ENCODE results near the gene PITPNM3. TPM values are rescaled to one million over a fixed set of nuclear protein-coding genes. Genes with fewer than 3 reads are reported as not detected.

Gene PITPNM3
- total and polyA plus RNA-seq, 2 experiments from 2014 or later, result 1.0 to 1.5 TPM

DNA sequence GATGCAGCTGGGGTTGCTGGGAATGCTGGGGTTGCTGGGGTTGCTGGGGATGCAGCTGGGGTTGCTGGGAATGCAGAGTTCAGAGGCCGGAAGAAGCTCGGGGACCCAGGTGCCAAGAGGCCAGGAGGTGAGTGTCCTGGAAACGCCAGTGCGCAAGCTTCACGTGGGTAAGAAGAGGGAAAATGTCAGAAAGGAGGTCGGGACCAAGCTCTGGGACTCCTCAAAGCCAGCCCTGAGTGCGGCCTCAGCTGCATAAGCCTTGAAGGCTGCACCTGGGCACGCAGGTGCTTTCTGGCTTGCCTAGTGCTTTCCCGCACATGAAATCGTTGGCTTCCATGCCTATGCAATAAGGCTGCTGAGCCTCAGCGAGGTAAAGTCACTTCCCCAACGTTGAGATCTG is 48.3 kb downstream of the PITPNM3 start:
- H3F3A ChIP-seq (replicated peaks; ENCODE audit: low read depth), result no peaks in the 10 kb centered on the region
- no peak overlapping the region for H3K27ac Mint-ChIP-seq
- H3K4me1 ChIP-seq (ENCODE audit: insufficient read depth), result 0 out of 2 replicates have a peak, but pooled peaks cover 3% of the 10 kb centered on the region
- 0 out of 2 replicates have a peak, but pooled peaks cover 3% of the 10 kb centered on the region for H3K9me2 ChIP-seq (ENCODE audit: insufficient read depth)
- peaks cover 4% of the 10 kb centered on the region for H3K27me3 Mint-ChIP-seq (ENCODE audit: insufficient read depth, low read depth, poor library complexity)
- no peaks in the 10 kb centered on the region for H3K27me3 ChIP-seq (ENCODE audit: insufficient read depth)
- ATAC-seq (no peak), DNase-seq (ENCODE audit: low spot score) (no peak)
- H3K4me3 Mint-ChIP-seq, result no peak overlapping the region
- H3K36me3 Mint-ChIP-seq (ENCODE audit: low read depth), result peaks cover 7% of the 10 kb centered on the region; the same call in 1 of the 3 replicates
- H3K9me3 Mint-ChIP-seq, result peaks cover 8% of the 10 kb centered on the region
- H3K79me2 ChIP-seq (replicated peaks; ENCODE audit: insufficient read depth), result no peaks in the 10 kb centered on the region
- no peaks in the 10 kb centered on the region for H3K36me3 ChIP-seq (ENCODE audit: insufficient read depth)
- no peaks in the 10 kb centered on the region for H4K20me1 ChIP-seq (replicated peaks; ENCODE audit: insufficient read depth)
- no peak overlapping the region for H2AFZ ChIP-seq
- H3K4me2 ChIP-seq, result no peak overlapping the region
- H3K4me1 Mint-ChIP-seq, result peaks cover 9% of the 10 kb centered on the region
- no peak overlapping the region for H3K27ac ChIP-seq (ENCODE audit: low read depth)
- TF ChIP-seq, protein P1, sequence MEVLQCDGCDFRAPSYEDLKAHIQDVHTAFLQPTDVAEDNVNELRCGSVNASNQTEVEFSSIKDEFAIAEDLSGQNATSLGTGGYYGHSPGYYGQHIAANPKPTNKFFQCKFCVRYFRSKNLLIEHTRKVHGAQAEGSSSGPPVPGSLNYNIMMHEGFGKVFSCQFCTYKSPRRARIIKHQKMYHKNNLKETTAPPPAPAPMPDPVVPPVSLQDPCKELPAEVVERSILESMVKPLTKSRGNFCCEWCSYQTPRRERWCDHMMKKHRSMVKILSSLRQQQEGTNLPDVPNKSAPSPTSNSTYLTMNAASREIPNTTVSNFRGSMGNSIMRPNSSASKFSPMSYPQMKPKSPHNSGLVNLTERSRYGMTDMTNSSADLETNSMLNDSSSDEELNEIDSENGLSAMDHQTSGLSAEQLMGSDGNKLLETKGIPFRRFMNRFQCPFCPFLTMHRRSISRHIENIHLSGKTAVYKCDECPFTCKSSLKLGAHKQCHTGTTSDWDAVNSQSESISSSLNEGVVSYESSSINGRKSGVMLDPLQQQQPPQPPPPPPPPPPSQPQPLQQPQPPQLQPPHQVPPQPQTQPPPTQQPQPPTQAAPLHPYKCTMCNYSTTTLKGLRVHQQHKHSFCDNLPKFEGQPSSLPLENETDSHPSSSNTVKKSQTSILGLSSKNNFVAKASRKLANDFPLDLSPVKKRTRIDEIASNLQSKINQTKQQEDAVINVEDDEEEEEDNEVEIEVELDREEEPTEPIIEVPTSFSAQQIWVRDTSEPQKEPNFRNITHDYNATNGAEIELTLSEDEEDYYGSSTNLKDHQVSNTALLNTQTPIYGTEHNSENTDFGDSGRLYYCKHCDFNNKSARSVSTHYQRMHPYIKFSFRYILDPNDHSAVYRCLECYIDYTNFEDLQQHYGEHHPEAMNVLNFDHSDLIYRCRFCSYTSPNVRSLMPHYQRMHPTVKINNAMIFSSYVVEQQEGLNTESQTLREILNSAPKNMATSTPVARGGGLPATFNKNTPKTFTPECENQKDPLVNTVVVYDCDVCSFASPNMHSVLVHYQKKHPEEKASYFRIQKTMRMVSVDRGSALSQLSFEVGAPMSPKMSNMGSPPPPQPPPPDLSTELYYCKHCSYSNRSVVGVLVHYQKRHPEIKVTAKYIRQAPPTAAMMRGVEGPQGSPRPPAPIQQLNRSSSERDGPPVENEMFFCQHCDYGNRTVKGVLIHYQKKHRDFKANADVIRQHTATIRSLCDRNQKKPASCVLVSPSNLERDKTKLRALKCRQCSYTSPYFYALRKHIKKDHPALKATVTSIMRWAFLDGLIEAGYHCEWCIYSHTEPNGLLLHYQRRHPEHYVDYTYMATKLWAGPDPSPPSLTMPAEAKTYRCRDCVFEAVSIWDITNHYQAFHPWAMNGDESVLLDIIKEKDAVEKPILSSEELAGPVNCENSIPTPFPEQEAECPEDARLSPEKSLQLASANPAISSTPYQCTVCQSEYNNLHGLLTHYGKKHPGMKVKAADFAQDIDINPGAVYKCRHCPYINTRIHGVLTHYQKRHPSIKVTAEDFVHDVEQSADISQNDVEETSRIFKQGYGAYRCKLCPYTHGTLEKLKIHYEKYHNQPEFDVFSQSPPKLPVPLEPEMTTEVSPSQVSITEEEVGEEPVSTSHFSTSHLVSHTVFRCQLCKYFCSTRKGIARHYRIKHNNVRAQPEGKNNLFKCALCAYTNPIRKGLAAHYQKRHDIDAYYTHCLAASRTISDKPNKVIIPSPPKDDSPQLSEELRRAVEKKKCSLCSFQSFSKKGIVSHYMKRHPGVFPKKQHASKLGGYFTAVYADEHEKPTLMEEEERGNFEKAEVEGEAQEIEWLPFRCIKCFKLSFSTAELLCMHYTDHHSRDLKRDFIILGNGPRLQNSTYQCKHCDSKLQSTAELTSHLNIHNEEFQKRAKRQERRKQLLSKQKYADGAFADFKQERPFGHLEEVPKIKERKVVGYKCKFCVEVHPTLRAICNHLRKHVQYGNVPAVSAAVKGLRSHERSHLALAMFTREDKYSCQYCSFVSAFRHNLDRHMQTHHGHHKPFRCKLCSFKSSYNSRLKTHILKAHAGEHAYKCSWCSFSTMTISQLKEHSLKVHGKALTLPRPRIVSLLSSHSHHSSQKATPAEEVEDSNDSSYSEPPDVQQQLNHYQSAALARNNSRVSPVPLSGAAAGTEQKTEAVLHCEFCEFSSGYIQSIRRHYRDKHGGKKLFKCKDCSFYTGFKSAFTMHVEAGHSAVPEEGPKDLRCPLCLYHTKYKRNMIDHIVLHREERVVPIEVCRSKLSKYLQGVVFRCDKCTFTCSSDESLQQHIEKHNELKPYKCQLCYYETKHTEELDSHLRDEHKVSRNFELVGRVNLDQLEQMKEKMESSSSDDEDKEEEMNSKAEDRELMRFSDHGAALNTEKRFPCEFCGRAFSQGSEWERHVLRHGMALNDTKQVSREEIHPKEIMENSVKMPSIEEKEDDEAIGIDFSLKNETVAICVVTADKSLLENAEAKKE (CRISPR knock-in tag; IDR thresholded peaks at IDR 0.05), result no peak
- TF ChIP-seq, protein P2, sequence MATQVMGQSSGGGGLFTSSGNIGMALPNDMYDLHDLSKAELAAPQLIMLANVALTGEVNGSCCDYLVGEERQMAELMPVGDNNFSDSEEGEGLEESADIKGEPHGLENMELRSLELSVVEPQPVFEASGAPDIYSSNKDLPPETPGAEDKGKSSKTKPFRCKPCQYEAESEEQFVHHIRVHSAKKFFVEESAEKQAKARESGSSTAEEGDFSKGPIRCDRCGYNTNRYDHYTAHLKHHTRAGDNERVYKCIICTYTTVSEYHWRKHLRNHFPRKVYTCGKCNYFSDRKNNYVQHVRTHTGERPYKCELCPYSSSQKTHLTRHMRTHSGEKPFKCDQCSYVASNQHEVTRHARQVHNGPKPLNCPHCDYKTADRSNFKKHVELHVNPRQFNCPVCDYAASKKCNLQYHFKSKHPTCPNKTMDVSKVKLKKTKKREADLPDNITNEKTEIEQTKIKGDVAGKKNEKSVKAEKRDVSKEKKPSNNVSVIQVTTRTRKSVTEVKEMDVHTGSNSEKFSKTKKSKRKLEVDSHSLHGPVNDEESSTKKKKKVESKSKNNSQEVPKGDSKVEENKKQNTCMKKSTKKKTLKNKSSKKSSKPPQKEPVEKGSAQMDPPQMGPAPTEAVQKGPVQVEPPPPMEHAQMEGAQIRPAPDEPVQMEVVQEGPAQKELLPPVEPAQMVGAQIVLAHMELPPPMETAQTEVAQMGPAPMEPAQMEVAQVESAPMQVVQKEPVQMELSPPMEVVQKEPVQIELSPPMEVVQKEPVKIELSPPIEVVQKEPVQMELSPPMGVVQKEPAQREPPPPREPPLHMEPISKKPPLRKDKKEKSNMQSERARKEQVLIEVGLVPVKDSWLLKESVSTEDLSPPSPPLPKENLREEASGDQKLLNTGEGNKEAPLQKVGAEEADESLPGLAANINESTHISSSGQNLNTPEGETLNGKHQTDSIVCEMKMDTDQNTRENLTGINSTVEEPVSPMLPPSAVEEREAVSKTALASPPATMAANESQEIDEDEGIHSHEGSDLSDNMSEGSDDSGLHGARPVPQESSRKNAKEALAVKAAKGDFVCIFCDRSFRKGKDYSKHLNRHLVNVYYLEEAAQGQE (IDR thresholded peaks at IDR 0.05; ENCODE audit: unreplicated experiment), result no peak
- TF ChIP-seq EZH2 (IDR thresholded peaks at IDR 0.05; ENCODE audit: low read depth, unreplicated experiment), result no peak
- no peak overlapping the region for H3K4me3 ChIP-seq
